ENCODE data around the gene OXCT2.

Gene OXCT2

DNA sequence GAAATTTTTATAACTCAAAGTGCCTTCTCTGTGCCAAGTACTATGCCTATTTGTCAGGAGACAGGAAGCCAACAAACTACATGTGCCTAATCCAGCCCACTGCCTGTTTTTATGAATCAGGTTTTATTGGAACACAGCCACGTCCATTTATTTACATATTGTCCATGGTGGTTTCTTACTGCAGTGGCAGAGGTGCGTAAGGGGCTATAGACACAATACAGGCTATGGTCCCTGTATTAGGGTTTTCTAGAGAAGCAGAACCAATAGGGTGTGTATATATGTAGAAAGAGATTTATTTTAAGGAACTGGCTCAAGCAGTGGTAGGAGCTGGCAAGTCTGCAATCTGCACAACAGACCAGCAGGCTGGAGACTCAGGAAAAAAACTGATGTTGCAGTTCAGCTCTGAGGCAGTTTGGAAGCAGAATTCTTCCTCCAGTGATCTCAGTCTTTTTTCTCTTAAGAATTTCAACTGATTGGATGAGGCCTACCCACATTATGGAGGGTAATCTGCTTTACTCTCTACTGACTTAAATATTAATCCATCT lies 17.1 kb downstream of the OXCT2 start:
- TF ChIP-seq, protein P1, sequence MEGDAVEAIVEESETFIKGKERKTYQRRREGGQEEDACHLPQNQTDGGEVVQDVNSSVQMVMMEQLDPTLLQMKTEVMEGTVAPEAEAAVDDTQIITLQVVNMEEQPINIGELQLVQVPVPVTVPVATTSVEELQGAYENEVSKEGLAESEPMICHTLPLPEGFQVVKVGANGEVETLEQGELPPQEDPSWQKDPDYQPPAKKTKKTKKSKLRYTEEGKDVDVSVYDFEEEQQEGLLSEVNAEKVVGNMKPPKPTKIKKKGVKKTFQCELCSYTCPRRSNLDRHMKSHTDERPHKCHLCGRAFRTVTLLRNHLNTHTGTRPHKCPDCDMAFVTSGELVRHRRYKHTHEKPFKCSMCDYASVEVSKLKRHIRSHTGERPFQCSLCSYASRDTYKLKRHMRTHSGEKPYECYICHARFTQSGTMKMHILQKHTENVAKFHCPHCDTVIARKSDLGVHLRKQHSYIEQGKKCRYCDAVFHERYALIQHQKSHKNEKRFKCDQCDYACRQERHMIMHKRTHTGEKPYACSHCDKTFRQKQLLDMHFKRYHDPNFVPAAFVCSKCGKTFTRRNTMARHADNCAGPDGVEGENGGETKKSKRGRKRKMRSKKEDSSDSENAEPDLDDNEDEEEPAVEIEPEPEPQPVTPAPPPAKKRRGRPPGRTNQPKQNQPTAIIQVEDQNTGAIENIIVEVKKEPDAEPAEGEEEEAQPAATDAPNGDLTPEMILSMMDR (IDR thresholded peaks at IDR 0.05; ENCODE audit: insufficient read depth, missing control alignments): no peak
- no peak for DNase-seq (ENCODE audit: insufficient read length, low spot score)
- FAIRE-seq: no peak

DNA sequence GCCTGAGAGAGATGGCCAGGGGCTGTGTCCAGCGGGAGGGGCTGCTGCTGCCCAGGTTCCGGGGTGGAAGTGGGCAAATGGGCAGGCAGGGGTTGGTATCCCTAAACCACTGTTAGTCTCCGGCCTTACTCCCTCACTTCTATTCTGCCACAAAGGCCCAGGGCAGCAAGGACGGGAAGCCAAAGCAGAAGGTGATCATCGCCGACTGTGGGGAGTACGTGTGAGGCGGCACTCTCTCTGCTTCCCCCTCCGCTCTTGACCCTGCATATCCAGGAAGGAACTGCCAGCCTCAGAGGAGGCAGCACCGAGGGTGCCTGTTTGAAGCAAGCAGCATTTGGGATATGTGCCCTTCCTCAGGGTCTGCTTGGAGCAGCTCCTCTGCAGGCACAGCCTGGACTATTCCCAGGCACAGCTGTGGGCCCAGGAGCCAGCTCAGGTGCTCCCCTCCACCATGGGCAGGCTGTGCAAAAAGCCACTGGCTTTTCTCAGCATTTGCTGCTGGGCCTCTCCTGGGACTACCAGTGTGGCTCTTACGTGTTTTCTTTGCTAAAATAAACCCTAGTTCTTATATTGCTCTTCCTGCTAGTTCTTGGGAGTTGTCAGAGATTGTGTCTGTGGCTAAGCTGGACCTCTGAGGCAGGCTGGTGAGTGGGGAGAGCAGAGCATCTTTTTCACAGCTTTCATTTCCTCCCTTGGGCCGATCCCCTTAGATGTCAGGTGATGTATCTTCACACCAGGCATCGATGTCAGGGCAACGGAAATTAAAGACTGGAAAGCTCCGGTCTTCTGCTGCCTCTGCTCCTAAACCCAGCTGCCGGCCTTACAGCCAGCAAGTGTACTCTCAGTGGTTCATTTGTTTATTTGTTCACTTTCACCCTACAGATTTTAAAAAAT lies 17.8 kb downstream of the OXCT2 start:
- FAIRE-seq: no peak
- TF ChIP-seq, protein P1 (IDR thresholded peaks at IDR 0.05; ENCODE audit: insufficient read depth, missing control alignments): no peak
- no peak for DNase-seq (ENCODE audit: insufficient read length, low spot score)

DNA sequence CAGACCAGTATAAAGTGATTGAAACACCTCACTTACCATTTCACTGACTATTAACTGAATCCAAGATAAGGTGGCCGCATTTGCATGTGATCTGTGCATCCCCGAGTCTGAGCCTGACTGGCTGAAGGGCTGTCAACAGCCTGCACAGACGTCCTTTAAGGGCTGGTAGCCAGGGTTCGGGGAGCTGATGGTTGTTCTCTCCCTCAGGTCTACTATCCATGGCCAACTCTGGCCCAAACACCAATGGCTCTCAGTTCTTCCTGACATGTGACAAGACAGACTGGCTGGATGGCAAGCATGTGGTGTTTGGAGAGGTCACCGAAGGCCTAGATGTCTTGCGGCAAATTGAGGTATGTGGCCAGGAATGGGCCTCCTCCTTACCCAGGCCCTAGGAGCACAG lies 18.4 kb downstream of the OXCT2 start:
- TF ChIP-seq, protein P1 (IDR thresholded peaks at IDR 0.05; ENCODE audit: insufficient read depth, missing control alignments): no peak
- no peak for FAIRE-seq
- DNase-seq (ENCODE audit: insufficient read length, low spot score): no peak

DNA sequence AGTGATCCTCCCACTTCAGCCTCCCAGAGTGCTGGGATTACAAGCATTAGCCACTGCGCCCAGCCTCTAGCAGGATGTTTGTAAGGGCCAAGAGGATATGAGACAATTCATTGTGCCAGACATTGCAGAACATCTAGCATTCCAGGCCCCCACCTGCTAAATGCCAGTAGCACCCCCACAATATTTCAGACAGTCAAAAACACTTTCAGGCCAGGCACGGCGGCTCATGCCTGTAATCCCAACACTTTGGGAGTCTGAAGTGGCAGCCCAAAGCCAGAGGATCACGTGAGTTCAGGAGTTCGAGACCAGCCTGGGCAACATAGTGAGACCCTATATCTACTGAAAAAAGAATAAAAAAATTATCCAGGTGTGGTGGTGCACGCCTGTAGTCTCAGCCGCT lies 19.6 kb downstream of the OXCT2 start:
- DNase-seq (ENCODE audit: insufficient read length, low spot score) (no peak), FAIRE-seq (no peak)
- TF ChIP-seq, protein P1 (IDR thresholded peaks at IDR 0.05; ENCODE audit: insufficient read depth, missing control alignments): no peak

DNA sequence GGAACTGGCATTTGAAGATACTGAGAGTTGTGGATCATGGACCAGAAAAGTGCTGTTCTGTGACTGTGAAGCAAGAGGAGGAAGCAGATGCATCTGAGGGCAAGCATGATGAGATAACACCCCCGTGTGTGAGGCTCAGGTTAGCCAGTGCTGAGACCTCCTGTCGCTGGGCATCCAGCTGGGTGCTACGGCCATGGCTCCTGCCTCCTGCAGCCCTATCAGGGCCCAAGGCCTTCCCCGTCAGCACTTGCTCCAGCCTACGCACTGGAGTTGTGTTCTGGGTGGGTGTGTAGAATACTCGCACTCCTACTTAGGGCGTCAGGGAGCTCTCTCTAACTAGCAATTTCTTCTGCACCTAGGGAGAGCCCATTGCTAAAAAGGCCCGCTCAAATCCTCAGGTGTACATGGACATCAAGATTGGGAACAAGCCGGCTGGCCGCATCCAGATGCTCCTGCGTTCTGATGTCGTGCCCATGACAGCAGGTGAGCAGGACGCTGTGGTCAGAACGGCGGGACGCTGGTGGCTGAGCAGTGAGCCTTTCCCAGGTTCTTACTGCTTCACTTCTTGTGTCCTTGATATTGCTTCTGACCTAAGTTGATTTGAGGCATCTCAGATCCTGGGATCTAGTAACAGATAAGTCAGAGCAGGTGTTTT lies 26.0 kb downstream of the OXCT2 start:
- no peak for DNase-seq (ENCODE audit: insufficient read length, low spot score)
- TF ChIP-seq, protein P1 (IDR thresholded peaks at IDR 0.05; ENCODE audit: insufficient read depth, missing control alignments): no peak
- no peak for FAIRE-seq

DNA sequence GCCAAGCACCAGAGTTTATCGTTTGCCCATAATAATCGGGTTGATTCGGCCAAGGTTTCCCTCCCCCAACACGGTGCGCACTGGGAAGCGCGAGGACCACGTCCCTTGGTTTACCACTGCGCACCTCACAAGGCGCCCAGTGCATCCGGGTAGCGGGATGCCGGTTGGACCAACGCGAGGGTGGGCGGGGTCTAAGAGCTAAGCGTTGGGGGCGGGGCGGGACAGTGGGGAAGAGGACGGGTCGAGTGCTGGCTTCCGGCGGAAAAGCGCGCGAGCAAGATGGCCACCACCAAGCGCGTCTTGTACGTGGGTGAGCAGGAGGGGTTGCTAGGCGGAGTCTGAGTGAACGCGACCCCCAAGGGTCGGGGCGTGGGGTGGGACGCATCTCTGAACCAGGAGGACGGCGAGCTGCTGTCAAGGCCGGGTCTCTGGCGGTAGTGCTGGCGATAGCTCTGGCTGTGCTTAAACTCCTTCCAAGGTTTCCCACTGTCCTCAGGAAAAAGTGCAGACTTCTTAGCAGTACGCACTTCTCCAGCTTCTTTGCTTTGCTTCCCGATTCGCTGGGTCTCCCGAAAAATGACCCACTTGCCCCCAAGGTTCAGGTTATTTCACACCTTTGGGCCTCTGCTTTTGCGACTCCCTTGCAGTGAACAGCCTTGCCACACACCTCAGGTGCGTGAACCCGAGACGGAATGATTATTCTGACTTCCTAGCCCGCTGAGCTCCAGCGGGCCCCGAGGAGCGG lies 32.4 kb downstream of the OXCT2 start, which contains the start of gene PPIE:
TSS of gene PPIE (plus strand) at position 261 of the 745 bp plus-strand sequence. CDS start at position 280, 19 bp downstream.
- FAIRE-seq: no peak

More for the DNA sequence above, 32.4 kb downstream of the OXCT2 start, which contains the start of gene PPIE:
- peak; percentile 85 for DNase-seq (ENCODE audit: insufficient read length, low spot score)
- TF ChIP-seq, protein P1 (IDR thresholded peaks at IDR 0.05; ENCODE audit: insufficient read depth, missing control alignments): no peak

Measured in D721Med (cell line).